GM19193 (cell line): Measurements from ENCODE around the gene SOX18.

Experiments
- POLR2A ChIP-seq: IDR thresholded peaks from 4 replicates; pipeline ENCODE4 v1.6.1; 2011; ENCODE audit not compliant: insufficient read depth, insufficient read length; ENCODE audit errors: extremely low read depth

The SOX18 gene

GRCh38 chr20:64064145-64064698, 14.8 kb upstream of the SOX18 start:
- no peak for TF ChIP-seq POLR2A

GRCh38 chr20:64063389-64064144, 14.1 kb upstream of the SOX18 start:
- no peak for TF ChIP-seq POLR2A

- TF ChIP-seq POLR2A: peak; percentile 71
These were observed 13.4 kb upstream of the SOX18 start, which contains the start of gene TCEA2 for GRCh38 chr20:64062596-64063388. TCEA2 (plus strand) TSS chr20:64063198; CDS start chr20:64063313, 115 bp downstream.

GRCh38 chr20:64062276-64062595, 12.8 kb upstream of the SOX18 start:
- no peak for TF ChIP-seq POLR2A

- no peak for TF ChIP-seq POLR2A
These were observed 9.1 kb upstream of the SOX18 start for GRCh38 chr20:64058536-64058935.

- peak; percentile 1 for TF ChIP-seq POLR2A
These were observed 8.4 kb upstream of the SOX18 start for GRCh38 chr20:64057628-64058498.

GRCh38 chr20:64056889-64057627, 7.6 kb upstream of the SOX18 start:
- no peak for TF ChIP-seq POLR2A

- TF ChIP-seq POLR2A: no peak
These were observed 7.1 kb upstream of the SOX18 start for GRCh38 chr20:64056639-64056888.

- no peak for TF ChIP-seq POLR2A
These were observed 6.6 kb upstream of the SOX18 start for GRCh38 chr20:64055893-64056638.

- no peak for TF ChIP-seq POLR2A
These were observed 6.0 kb upstream of the SOX18 start for GRCh38 chr20:64055396-64055892.

GRCh38 chr20:64053841-64054661, 4.6 kb upstream of the SOX18 start:
- TF ChIP-seq POLR2A: no peak

GRCh38 chr20:64052987-64053840, 3.8 kb upstream of the SOX18 start:
- TF ChIP-seq POLR2A: no peak
